PC-3 (cell line): Measurements from ENCODE around the gene PLPPR1. TPM values are rescaled to one million over a fixed set of nuclear protein-coding genes. Genes with fewer than 3 reads are reported as not detected.

Experiments
- ATAC-seq: fragments of 200-7000 bp; cut with Tn5 transposase; 2 replicates; pipeline ENCODE4 v1.9.1; 2020; ENCODE audit warnings: mild to moderate bottlenecking, moderate library complexity
- BruUV-seq: library from RNA; stranded (reverse); fragments of 400-500 nt; replicated peaks from 2 replicates; lab custom pipeline; 2021; lab: Mats Ljungman, UMichigan
- CTCF ChIA-PET: fragments of 300-600 bp; sonication (Branson Sonifier 250); formaldehyde crosslinking; loops from one replicate; lab custom pipeline; 2022; ENCODE audit warnings: antibody characterized with exemption; lab: Charles Lee
- POLR2A ChIA-PET: fragments of 300-600 bp; sonication (Branson Sonifier 250); formaldehyde crosslinking; loops from one replicate; lab custom pipeline; 2022; ENCODE audit warnings: antibody characterized with exemption; ENCODE audit not compliant: unreplicated experiment; lab: Charles Lee
- DNase-seq: peaks from one replicate; pipeline ENCODE4 v3.0.0-alpha.2; 2015
- H2AFZ ChIP-seq: fragments of 300-600 bp; sonication (generic); 2 replicates; pipeline ENCODE4 v1.6.0; 2016; ENCODE audit warnings: antibody characterized with exemption, low read length
- H3F3A ChIP-seq: fragments of 300-600 bp; sonication (generic); one replicate; pipeline ENCODE4 v1.6.0; 2017; ENCODE audit warnings: antibody characterized with exemption, low read length, control low read depth, mild to moderate bottlenecking; ENCODE audit not compliant: unreplicated experiment
- H3K27ac ChIP-seq: fragments of 300-600 bp; sonication (generic); 2 replicates; pipeline ENCODE4 v1.5.1; 2016; ENCODE audit warnings: mild to moderate bottlenecking, low read length
- H3K27me3 ChIP-seq: fragments of 300-600 bp; sonication (generic); 2 replicates; pipeline ENCODE4 v1.6.1; 2016; ENCODE audit warnings: low read length, mixed read lengths
- H3K36me3 ChIP-seq: fragments of 300-600 bp; sonication (generic); 2 replicates; pipeline ENCODE4 v1.6.1; 2016; ENCODE audit warnings: low read depth, mixed run types, low read length, mixed read lengths
- H3K4me1 ChIP-seq: fragments of 300-600 bp; sonication (generic); 2 replicates; pipeline ENCODE4 v1.5.1; 2016; ENCODE audit warnings: low read length; ENCODE audit not compliant: insufficient read depth
- H3K4me2 ChIP-seq: fragments of 300-600 bp; sonication (generic); 2 replicates; pipeline ENCODE4 v1.6.0; 2016; ENCODE audit warnings: low read length
- H3K4me3 ChIP-seq: fragments of 300-600 bp; sonication (generic); 2 replicates; pipeline ENCODE4 v1.5.1; 2016; ENCODE audit warnings: mild to moderate bottlenecking, low read length, mixed read lengths
- H3K79me2 ChIP-seq: fragments of 300-600 bp; sonication (generic); 2 replicates; pipeline ENCODE4 v1.6.1; 2017; ENCODE audit warnings: low read length, mixed read lengths
- H3K9ac ChIP-seq: fragments of 300-600 bp; sonication (generic); 2 replicates; pipeline ENCODE4 v1.6.0; 2016; ENCODE audit warnings: mild to moderate bottlenecking, low read length
- H3K9me2 ChIP-seq: fragments of 300-600 bp; sonication (generic); replicated peaks from 2 replicates; pipeline ENCODE4 v1.6.1; 2016; ENCODE audit warnings: mixed run types, low read length, mixed read lengths
- H3K9me3 ChIP-seq: fragments of 300-600 bp; sonication (generic); 2 replicates; pipeline ENCODE4 v1.6.1; 2016; ENCODE audit warnings: low read length, mixed read lengths
- H4K20me1 ChIP-seq: fragments of 300-600 bp; sonication (generic); 2 replicates; pipeline ENCODE4 v1.6.1; 2016; ENCODE audit warnings: low read length, mixed read lengths
- EZH2 ChIP-seq: fragments of 300-600 bp; sonication (generic); IDR thresholded peaks from one replicate; pipeline ENCODE4 v1.6.1; 2017; ENCODE audit warnings: antibody characterized with exemption, mild to moderate bottlenecking, low read length; ENCODE audit not compliant: unreplicated experiment
- EZH2phosphoT487 ChIP-seq: fragments of 300-600 bp; sonication (generic); IDR thresholded peaks from 2 replicates; pipeline ENCODE4 v1.6.1; 2018; ENCODE audit warnings: mild to moderate bottlenecking, antibody characterized with exemption, low read length, borderline replicate concordance
- intact Hi-C: fragments of 100-400 bp; cut with micrococcal nuclease; formaldehyde crosslinking; loops from 2 replicates; pipeline ENCODE4 v1.9.0; 2023
- total RNA-seq: library from RNA; depleted of rRNA; stranded (reverse); fragments of >200 nt; gene quantifications from 2 replicates; pipeline ENCODE4 v1.2.3, GENCODE V29; 2014
- TF ChIP-seq, protein P1 (sequence below): fragments of 300-600 bp; sonication (generic); conservative IDR thresholded peaks from 2 replicates; pipeline ENCODE4 v1.5.1; 2017; ENCODE audit warnings: antibody characterized with exemption, low read depth, mild to moderate bottlenecking, low read length

The PLPPR1 gene
- total RNA-seq, 1 experiment from 2014 or later: not detected

DNA sequence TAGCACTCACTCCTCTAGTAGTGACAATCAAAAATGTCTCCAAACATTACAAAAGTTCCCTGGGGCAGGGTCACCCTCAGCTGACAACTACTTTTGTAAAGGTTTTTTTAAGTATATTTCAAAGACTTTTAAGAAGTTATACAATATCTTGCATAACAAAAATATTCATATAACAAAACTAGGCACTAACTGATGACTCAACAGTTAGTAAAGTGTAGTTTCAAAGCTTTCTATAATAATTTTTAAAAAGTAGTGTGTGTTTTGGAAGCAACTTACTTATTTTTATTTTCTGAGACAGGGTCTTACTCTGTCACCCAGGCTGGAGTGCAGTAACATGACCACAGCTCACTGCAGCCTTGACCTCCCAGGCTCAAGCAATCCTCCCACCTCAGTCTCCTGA is 271.4 kb downstream of the PLPPR1 start:
- ChIA-PET POLR2A (no interaction called here), CTCF (no interaction called here)
- ATAC-seq (no peak), DNase-seq (no peak)
- TF ChIP-seq, protein P1, sequence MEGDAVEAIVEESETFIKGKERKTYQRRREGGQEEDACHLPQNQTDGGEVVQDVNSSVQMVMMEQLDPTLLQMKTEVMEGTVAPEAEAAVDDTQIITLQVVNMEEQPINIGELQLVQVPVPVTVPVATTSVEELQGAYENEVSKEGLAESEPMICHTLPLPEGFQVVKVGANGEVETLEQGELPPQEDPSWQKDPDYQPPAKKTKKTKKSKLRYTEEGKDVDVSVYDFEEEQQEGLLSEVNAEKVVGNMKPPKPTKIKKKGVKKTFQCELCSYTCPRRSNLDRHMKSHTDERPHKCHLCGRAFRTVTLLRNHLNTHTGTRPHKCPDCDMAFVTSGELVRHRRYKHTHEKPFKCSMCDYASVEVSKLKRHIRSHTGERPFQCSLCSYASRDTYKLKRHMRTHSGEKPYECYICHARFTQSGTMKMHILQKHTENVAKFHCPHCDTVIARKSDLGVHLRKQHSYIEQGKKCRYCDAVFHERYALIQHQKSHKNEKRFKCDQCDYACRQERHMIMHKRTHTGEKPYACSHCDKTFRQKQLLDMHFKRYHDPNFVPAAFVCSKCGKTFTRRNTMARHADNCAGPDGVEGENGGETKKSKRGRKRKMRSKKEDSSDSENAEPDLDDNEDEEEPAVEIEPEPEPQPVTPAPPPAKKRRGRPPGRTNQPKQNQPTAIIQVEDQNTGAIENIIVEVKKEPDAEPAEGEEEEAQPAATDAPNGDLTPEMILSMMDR: no peak
- TF ChIP-seq EZH2 (no peak), EZH2phosphoT487 (no peak)
- Histone ChIP-seq H3K4me3 (no peak overlapping the region), H3K27me3 (peaks cover 18% of the 10 kb centered on the region), H3K4me1 (no peaks in the 10 kb centered on the region), H3K4me2 (no peak overlapping the region), H3K79me2 (no peaks in the 10 kb centered on the region), H3K36me3 (no peaks in the 10 kb centered on the region), H3F3A (no peaks in the 10 kb centered on the region), H3K9me2 (no peaks in the 10 kb centered on the region), H3K9me3 (no peaks in the 10 kb centered on the region), H3K9ac (no peak overlapping the region), H2AFZ (no peak overlapping the region), H3K27ac (no peak overlapping the region), H4K20me1 (no peaks in the 10 kb centered on the region)
- intact Hi-C loops: no loop called here
- no TSS peak for BruUV-seq

DNA sequence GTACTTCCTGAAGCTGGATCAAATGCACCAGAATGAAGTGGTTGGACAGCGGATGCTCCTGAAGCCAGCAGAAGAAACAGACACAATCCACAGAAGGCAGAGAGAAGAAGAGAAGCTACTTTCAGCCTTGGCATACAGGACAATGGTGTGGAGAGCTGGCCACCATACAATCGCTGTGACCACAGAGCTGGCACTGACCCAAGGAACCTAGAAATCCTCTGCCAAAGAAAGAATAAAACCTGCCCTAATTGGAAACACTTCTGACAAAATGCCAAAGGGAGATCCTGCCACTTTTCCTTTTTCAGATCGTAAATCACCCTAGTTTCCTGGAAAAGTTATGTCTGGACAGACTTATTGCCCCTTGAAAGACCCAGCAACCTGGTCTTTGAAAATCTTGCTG is 278.5 kb downstream of the PLPPR1 start:
- H3K4me3 ChIP-seq: no peak overlapping the region
- TF ChIP-seq EZH2phosphoT487 (no peak), EZH2 (no peak)
- TF ChIP-seq, protein P1: no peak
- no peaks in the 10 kb centered on the region for H3K79me2 ChIP-seq
- no peaks in the 10 kb centered on the region for H3K9me2 ChIP-seq
- no peak overlapping the region for H3K9ac ChIP-seq
- no peaks in the 10 kb centered on the region for H3K9me3 ChIP-seq
- DNase-seq (no peak), ATAC-seq (no peak)
- peaks cover 8% of the 10 kb centered on the region; the same call in 1 of the 2 replicates for H3K27me3 ChIP-seq
- H3K4me1 ChIP-seq: no peaks in the 10 kb centered on the region
- no TSS peak for BruUV-seq
- H3K27ac ChIP-seq: no peak overlapping the region
- H4K20me1 ChIP-seq: no peaks in the 10 kb centered on the region
- ChIA-PET CTCF (no interaction called here), POLR2A (no interaction called here)
- intact Hi-C loops: no loop called here
- no peaks in the 10 kb centered on the region for H3F3A ChIP-seq
- H2AFZ ChIP-seq: no peak overlapping the region
- H3K36me3 ChIP-seq: no peaks in the 10 kb centered on the region
- no peak overlapping the region for H3K4me2 ChIP-seq

DNA sequence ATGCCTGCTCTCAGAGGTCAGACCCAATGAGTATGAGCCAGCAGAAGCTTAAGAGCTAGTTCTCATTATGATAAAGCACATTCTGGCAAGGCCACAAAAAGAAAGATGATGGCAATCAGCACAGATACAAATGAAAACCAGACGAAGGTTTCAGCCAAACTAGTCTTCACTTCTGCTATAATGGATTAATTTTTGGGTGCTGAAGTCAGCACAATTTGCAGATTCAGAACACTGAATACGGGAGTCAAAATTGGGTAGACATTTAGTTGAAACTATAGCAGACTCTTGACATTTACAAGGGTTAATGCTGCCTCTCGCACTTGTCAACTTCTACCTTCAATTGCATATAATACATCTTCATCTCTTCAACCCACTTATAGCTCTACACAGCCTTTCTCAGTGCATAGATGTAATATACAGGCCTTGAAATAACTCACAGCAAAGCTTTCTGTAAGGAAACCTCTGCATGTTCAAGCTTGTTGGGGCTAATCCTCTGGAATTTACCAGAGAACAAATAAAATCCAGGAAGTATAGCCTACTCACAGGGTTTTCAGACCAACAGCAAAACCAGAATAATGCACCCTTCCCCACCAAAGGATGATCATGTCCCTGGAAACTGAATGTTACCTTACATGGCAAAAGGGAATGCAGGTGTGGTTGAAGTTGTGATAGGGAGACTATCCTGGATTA is 279.1 kb downstream of the PLPPR1 start:
- Histone ChIP-seq H4K20me1 (no peaks in the 10 kb centered on the region), H3K4me2 (no peak overlapping the region), H3K9me2 (no peaks in the 10 kb centered on the region), H3K4me1 (no peaks in the 10 kb centered on the region), H3K9me3 (no peaks in the 10 kb centered on the region), H3K79me2 (no peaks in the 10 kb centered on the region), H3K9ac (no peak overlapping the region), H3K36me3 (no peaks in the 10 kb centered on the region), H2AFZ (no peak overlapping the region), H3K4me3 (no peak overlapping the region), H3F3A (no peaks in the 10 kb centered on the region), H3K27ac (no peak overlapping the region), H3K27me3 (peaks cover 8% of the 10 kb centered on the region; the same call in 1 of the 2 replicates)
- ChIA-PET POLR2A (no interaction called here), CTCF (no interaction called here)
- DNase-seq: no peak
- intact Hi-C loops: no loop called here
- no peak for TF ChIP-seq EZH2
- TF ChIP-seq EZH2phosphoT487: no peak
- TF ChIP-seq, protein P1: no peak
- ATAC-seq: no peak
- no TSS peak for BruUV-seq
